D721Med (cell line): Measurements from ENCODE around the gene EZH2.

Experiments
- DNase-seq: peaks from one replicate; pipeline ENCODE4 v3.0.0; 2011; ENCODE audit warnings: low spot score; ENCODE audit not compliant: insufficient read length
- FAIRE-seq: peaks from 2 replicates; lab custom pipeline; 2011; peaks lifted over from hg19 to GRCh38; lab: Jason Lieb, UNC
- TF ChIP-seq, protein P1 (sequence below): IDR thresholded peaks from 2 replicates; pipeline ENCODE4 v1.5.1; 2012; ENCODE audit warnings: mild to moderate bottlenecking, control low read depth; ENCODE audit not compliant: insufficient read depth; ENCODE audit errors: missing control alignments

The EZH2 gene

DNA sequence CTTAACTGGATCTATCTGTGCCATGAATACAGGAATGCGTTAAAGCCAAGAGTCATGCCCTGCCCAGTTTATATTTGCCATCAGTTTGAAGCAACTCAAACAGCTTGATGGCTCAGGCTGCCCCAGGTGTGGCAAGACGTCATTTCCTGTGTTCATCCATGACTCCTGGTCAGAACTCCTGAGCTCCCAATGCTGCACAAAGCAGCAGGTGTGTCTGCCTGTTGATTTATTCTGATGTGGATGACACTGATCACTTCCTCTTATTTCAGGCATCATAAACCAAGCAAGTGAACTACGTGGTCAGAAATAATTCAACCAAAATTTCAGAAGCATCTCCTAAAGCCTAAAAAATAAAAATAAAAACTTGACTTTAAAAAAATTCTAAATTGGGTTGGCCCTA, 68.5 kb downstream of the EZH2 start:
- DNase-seq (no peak), FAIRE-seq (no peak)
- TF ChIP-seq, protein P1, sequence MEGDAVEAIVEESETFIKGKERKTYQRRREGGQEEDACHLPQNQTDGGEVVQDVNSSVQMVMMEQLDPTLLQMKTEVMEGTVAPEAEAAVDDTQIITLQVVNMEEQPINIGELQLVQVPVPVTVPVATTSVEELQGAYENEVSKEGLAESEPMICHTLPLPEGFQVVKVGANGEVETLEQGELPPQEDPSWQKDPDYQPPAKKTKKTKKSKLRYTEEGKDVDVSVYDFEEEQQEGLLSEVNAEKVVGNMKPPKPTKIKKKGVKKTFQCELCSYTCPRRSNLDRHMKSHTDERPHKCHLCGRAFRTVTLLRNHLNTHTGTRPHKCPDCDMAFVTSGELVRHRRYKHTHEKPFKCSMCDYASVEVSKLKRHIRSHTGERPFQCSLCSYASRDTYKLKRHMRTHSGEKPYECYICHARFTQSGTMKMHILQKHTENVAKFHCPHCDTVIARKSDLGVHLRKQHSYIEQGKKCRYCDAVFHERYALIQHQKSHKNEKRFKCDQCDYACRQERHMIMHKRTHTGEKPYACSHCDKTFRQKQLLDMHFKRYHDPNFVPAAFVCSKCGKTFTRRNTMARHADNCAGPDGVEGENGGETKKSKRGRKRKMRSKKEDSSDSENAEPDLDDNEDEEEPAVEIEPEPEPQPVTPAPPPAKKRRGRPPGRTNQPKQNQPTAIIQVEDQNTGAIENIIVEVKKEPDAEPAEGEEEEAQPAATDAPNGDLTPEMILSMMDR = no peak

DNA sequence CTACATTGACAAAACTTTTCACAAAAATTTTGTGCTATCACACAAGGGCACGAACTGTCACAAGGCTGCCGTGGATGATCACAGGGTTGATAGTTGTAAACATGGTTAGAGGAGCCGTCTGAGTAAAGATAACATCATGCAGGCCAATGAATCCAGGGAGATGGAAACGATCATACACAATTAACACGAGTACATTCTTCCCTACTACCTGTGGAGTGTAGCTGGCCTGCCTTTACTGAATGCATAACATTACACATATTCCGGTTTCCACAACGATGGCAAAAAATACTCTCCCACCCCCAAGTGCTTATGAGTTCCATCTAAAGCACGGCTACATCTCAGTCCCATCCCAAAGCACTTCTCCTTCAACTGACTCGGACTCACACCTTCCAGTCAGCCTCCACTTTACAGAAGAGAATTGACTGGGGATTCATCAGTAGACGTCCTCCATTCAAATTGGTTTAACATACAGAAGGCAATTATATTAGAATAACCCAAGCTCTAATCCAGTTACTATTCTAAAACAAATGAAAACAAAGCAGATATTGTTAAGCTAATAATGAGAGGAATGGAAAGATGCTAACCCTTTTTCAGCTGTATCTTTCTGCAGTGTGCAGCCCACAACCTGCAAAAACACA, 69.0 kb downstream of the EZH2 start:
- TF ChIP-seq, protein P1 = no peak
- no peak for FAIRE-seq
- no peak for DNase-seq

DNA sequence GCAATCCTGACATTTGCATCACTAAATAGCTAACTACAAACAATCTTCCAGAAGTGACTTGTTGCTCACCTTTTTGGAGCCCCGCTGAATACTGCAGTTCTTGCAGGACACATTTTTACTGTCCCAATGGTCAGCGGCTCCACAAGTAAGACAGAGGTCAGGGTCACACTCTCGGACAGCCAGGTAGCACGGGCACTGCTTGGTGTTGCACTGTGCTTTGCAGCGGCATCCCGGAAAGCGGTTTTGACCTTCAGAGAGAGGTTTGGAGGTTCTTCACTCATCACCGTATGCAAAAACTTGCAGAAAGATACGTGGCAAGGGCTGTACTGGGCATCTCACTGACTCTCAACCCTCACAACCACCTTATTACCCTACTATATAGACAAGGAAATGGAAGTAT, 70.2 kb downstream of the EZH2 start:
- FAIRE-seq = no peak
- TF ChIP-seq, protein P1 = no peak
- DNase-seq = no peak

DNA sequence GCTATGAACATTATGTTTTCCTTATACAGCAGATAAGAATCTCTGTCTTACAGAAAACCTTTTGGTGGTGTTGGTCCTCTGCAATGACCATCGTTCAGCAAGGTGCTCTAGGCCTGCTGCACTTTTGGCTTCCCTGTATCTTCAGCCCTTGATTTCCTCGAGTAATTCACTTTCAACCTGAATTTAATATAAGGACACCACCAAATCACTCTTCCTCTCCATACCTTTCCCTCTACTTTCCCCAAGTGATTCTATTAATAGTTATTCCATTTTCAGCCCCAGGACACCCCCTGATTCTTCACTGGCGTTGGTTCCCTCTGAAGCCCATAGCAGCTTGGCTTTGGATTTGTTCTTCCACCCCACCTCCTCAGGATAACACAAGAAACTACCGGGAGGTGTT, 72.2 kb downstream of the EZH2 start:
- TF ChIP-seq, protein P1 = no peak
- DNase-seq (no peak), FAIRE-seq (no peak)

DNA sequence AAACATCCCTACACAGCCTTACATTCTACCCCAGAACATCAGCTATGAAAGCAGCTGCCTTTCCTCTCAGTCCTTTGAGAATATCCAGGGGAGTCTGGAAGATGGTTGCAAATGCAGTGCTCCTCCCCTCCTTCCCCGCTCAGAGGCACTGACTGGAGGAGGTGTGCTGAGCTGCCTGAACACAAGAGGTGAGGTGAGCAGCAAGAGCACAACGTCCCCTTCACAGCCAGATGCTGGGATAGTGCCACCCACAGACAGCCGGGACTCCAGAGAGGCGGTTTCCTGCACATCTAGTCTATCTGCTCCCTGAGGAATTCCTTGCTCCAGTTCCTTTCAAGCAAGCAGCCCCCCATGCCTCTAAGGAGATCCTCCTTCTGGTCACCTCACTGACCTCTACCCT, 74.2 kb downstream of the EZH2 start:
- FAIRE-seq (no peak), DNase-seq (no peak)
- TF ChIP-seq, protein P1 = no peak

DNA sequence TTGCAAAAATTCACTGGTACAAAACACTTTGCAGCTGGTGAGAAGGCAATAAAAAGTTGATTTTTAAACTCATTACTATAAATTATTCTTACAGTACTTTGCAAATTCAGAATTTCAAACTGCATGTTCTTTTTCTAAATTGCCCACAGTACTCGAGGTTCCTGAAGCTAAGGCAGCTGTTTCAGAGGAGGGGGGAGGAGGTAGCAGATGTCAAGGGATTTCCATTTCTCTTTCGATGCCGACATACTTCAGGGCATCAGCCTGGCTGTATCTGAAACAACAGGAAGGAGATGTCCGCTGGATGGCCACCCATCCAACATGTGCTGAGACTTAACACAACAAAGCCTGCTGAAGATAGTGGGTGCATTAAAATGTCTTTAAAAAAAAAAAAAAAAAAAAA, 76.7 kb downstream of the EZH2 start:
- DNase-seq (no peak), FAIRE-seq (no peak)
- TF ChIP-seq, protein P1 = no peak

DNA sequence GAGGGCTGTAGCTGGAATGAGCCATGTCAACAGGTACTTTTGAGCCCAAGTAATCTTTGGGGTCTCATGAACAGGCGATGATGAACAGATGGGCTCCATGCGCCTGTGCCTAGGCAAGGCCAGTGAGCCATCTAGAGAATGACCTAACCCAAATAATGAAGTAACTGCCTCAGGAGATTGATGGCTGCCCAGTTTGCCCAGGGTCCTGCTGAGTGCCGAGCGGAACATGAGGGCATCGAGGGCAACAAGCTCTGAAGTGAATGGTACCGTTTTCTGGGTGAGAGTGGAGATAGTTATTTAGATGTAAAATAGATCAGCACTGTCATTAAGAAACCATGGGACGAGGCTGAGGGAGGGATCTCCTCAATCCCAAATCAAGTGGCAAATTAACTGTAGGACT, 77.9 kb downstream of the EZH2 start:
- no peak for FAIRE-seq
- TF ChIP-seq, protein P1 = no peak
- DNase-seq = no peak
